Right atrium auricular region (tissue), 2 donors: ENCODE measurements around the gene CALN1. TPM values are rescaled to one million over a fixed set of nuclear protein-coding genes. Genes with fewer than 3 reads are reported as not detected.

ENCODE experiments used
- DNase-seq: peaks from one replicate; pipeline ENCODE4 v3.0.0-alpha.2; 2019; ENCODE audit warnings: low spot score
- H3K27ac ChIP-seq, 2 donors: fragments of 200-600 bp; sonication (generic); 1 replicate in 1 of 2; 2 replicates in 1 of 2; pipeline ENCODE4 v1.5.1; 2016 to 2019
- H3K27me3 ChIP-seq, 2 donors: fragments of 200-600 bp; sonication (generic); one replicate each; pipeline versions ENCODE4 v1.5.1 to v1.6.0; 2017 to 2019
- H3K36me3 ChIP-seq: fragments of 200-600 bp; sonication (generic); one replicate; pipeline ENCODE4 v1.5.1; 2016
- H3K4me1 ChIP-seq, 2 donors: fragments of 200-600 bp; sonication (generic); one replicate each; pipeline versions ENCODE4 v1.5.1 to v1.6.0; 2017 to 2019
- H3K4me3 ChIP-seq, 2 donors: fragments of 200-600 bp; sonication (generic); 1 replicate in 1 of 2; 2 replicates in 1 of 2; pipeline ENCODE4 v1.5.1; 2017 to 2019; ENCODE audit warnings: mild to moderate bottlenecking in 1 of 2, moderate library complexity in 1 of 2
- H3K9me3 ChIP-seq, 2 donors: fragments of 200-600 bp; sonication (generic); one replicate each; pipeline ENCODE4 v1.5.1; 2019
- total RNA-seq, 2 donors: library from RNA; depleted of rRNA; stranded (reverse); fragments of >200 nt; gene quantifications; one replicate each; pipeline ENCODE4 v1.1.0, GENCODE V29; 2016
- TF ChIP-seq, protein P1 (sequence below), 2 donors: fragments of 200-600 bp; sonication (generic); IDR thresholded peaks; one replicate each; pipeline ENCODE4 v1.5.1; 2019; ENCODE audit warnings: antibody characterized with exemption in 2 of 2

Gene CALN1
- total RNA-seq, 2 donors from 2014 or later, result not detected

- no peak for DNase-seq
- no peaks in the 10 kb centered on the region for H3K36me3 ChIP-seq
- H3K27ac ChIP-seq, result no peak overlapping the region
- H3K4me1 ChIP-seq, result no peaks in the 10 kb centered on the region
- TF ChIP-seq, protein P1, sequence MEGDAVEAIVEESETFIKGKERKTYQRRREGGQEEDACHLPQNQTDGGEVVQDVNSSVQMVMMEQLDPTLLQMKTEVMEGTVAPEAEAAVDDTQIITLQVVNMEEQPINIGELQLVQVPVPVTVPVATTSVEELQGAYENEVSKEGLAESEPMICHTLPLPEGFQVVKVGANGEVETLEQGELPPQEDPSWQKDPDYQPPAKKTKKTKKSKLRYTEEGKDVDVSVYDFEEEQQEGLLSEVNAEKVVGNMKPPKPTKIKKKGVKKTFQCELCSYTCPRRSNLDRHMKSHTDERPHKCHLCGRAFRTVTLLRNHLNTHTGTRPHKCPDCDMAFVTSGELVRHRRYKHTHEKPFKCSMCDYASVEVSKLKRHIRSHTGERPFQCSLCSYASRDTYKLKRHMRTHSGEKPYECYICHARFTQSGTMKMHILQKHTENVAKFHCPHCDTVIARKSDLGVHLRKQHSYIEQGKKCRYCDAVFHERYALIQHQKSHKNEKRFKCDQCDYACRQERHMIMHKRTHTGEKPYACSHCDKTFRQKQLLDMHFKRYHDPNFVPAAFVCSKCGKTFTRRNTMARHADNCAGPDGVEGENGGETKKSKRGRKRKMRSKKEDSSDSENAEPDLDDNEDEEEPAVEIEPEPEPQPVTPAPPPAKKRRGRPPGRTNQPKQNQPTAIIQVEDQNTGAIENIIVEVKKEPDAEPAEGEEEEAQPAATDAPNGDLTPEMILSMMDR (IDR thresholded peaks at IDR 0.05), result no peak
- no peak overlapping the region for H3K4me3 ChIP-seq
- H3K27me3 ChIP-seq, result no peaks in the 10 kb centered on the region
- peaks cover 3 to 9% of the 10 kb centered on the region in 2 donors for H3K9me3 ChIP-seq
Observed at GRCh38 chr7:72244826-72245398, 167.2 kb downstream of the CALN1 start.

DNA sequence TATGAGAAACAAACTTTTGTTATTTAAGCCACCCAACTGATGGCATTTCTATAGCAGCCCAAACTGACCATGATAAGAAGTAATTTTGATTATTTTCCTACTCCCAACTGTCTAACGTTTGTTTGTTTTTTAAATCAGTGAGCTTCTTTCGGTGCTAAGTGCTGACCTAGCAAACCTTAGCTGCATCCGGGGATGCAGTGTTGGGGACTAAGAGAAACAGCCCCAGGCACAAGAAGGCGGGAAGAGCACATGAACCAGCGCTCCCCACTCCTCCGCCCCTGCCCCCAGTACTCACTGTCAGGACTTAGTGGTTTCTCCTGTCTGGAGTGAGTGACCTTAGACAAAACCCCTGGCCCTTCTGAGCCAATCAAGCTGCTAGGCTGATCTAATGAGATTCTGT lies 168.8 kb downstream of the CALN1 start:
- no peak overlapping the region for H3K27ac ChIP-seq
- no peaks in the 10 kb centered on the region for H3K36me3 ChIP-seq
- H3K4me3 ChIP-seq, result no peak overlapping the region
- no peaks in the 10 kb centered on the region for H3K4me1 ChIP-seq
- DNase-seq, result no peak
- peaks cover 3 to 5% of the 10 kb centered on the region in 2 donors for H3K9me3 ChIP-seq
- no peaks in the 10 kb centered on the region for H3K27me3 ChIP-seq
- TF ChIP-seq, protein P1 (IDR thresholded peaks at IDR 0.05), result no peak

GRCh38 chr7:72235351-72235750 lies 176.8 kb downstream of the CALN1 start:
- no peaks in the 10 kb centered on the region for H3K36me3 ChIP-seq
- no peaks in the 10 kb centered on the region for H3K9me3 ChIP-seq
- no peak for DNase-seq
- H3K27ac ChIP-seq, result no peak overlapping the region
- no peaks in the 10 kb centered on the region for H3K27me3 ChIP-seq
- H3K4me1 ChIP-seq, result no peaks in the 10 kb centered on the region
- TF ChIP-seq, protein P1 (IDR thresholded peaks at IDR 0.05), result no peak
- no peak overlapping the region for H3K4me3 ChIP-seq

- no peaks in the 10 kb centered on the region for H3K36me3 ChIP-seq
- no peaks in the 10 kb centered on the region for H3K27me3 ChIP-seq
- no peak overlapping the region for H3K27ac ChIP-seq
- H3K4me3 ChIP-seq, result no peak overlapping the region
- no peaks in the 10 kb centered on the region for H3K4me1 ChIP-seq
- TF ChIP-seq, protein P1 (IDR thresholded peaks at IDR 0.05), result no peak
- no peaks in the 10 kb centered on the region for H3K9me3 ChIP-seq
- no peak for DNase-seq
Observed at GRCh38 chr7:72234086-72234485, 178.1 kb downstream of the CALN1 start.

DNA sequence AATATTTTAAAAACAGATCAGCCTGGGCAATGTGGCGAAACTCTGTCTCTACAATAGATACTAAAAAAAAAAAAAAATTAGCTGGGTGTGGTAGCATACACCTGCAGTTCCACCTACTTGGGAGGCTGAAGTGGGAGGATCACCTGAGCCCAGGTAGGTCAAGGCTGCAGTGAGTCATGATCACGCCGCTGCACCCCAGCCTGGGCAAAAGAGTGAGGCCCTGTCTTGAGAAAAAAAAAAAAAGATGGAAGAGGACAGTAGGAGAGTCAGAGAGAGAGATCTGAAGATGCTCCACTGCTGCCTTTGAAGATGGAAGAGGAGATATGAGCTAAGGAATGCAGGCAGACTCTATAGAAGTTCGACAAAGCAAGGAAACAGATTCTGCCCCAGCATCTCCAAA lies 181.9 kb downstream of the CALN1 start:
- H3K4me3 ChIP-seq, result no peak overlapping the region
- H3K4me1 ChIP-seq, result no peaks in the 10 kb centered on the region
- H3K27ac ChIP-seq, result no peak overlapping the region
- no peaks in the 10 kb centered on the region for H3K36me3 ChIP-seq
- DNase-seq, result no peak
- no peaks in the 10 kb centered on the region for H3K9me3 ChIP-seq
- TF ChIP-seq, protein P1 (IDR thresholded peaks at IDR 0.05), result no peak
- H3K27me3 ChIP-seq, result no peaks in the 10 kb centered on the region

DNA sequence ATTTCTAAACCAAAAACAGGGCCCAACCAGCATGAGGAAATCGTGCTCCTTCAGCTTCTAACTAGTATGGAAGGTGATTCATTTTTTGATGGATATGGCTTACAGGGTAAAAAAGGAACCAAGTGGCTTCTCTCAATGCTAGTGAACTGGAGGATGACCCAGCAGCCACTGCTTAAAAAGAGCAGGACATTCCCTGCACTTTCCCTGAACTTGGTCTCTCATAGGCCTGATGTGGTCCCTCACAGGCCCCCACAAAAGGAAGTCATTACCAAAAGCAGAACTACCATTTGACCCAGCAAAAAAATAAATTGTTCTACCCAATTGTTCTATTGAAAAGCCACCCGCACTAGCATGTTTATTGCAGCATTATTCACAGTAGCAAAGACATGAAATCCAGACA lies 188.8 kb downstream of the CALN1 start:
- H3K27ac ChIP-seq, result no peak overlapping the region
- H3K4me1 ChIP-seq, result no peaks in the 10 kb centered on the region
- H3K36me3 ChIP-seq, result no peaks in the 10 kb centered on the region
- TF ChIP-seq, protein P1 (IDR thresholded peaks at IDR 0.05), result no peak
- no peaks in the 10 kb centered on the region for H3K27me3 ChIP-seq
- H3K4me3 ChIP-seq, result no peak overlapping the region
- no peak for DNase-seq
- H3K9me3 ChIP-seq, result no peaks in the 10 kb centered on the region
